Measurements from ENCODE around the gene PARVG.
"Not testable (repeated sequence)": the region's sequence is repeated elsewhere in the genome, so short reads cannot be mapped to it uniquely, and the experiment has no call there.

Gene PARVG

GRCh38 chr22:44211946-44212930 is 31.5 kb downstream of the PARVG start:
- DNase-seq (ENCODE audit: low read depth in 1 of 2, low spot score in 1 of 2), result no peak

- DNase-seq (ENCODE audit: low read depth in 1 of 2, low spot score in 1 of 2), result no peak
These were observed 32.2 kb downstream of the PARVG start for GRCh38 chr22:44212936-44213335.

- DNase-seq (ENCODE audit: low read depth in 1 of 2, low spot score in 1 of 2), result no peak
These were observed 32.8 kb downstream of the PARVG start for GRCh38 chr22:44213489-44214043.

- no peak for DNase-seq (ENCODE audit: low read depth in 1 of 2, low spot score in 1 of 2)
These were observed 33.5 kb downstream of the PARVG start for GRCh38 chr22:44214187-44214586.

GRCh38 chr22:44214764-44215163 is 34.0 kb downstream of the PARVG start:
- DNase-seq (ENCODE audit: low read depth in 1 of 2, low spot score in 1 of 2), result no peak

- DNase-seq (ENCODE audit: low read depth in 1 of 2, low spot score in 1 of 2), result no peak
These were observed 34.6 kb downstream of the PARVG start for GRCh38 chr22:44215287-44215686.

GRCh38 chr22:44217346-44217745 is 36.6 kb downstream of the PARVG start:
- DNase-seq (ENCODE audit: low read depth in 1 of 2, low spot score in 1 of 2), result no peak

GRCh38 chr22:44218071-44218470 is 37.3 kb downstream of the PARVG start:
- no peak for DNase-seq (ENCODE audit: low read depth in 1 of 2, low spot score in 1 of 2)

- no peak for DNase-seq (ENCODE audit: low read depth in 1 of 2, low spot score in 1 of 2)
These were observed 38.6 kb downstream of the PARVG start for GRCh38 chr22:44219101-44219870.

- DNase-seq (ENCODE audit: low read depth in 1 of 2, low spot score in 1 of 2), result no peak
These were observed 40.3 kb downstream of the PARVG start for GRCh38 chr22:44220727-44221680.

GRCh38 chr22:44221710-44222475 is 41.2 kb downstream of the PARVG start:
- DNase-seq (ENCODE audit: low read depth in 1 of 2, low spot score in 1 of 2), result no peak

GRCh38 chr22:44224166-44224565 is 43.4 kb downstream of the PARVG start:
- DNase-seq (ENCODE audit: low read depth in 1 of 2, low spot score in 1 of 2), result no peak

GRCh38 chr22:44225091-44225689 is 44.5 kb downstream of the PARVG start:
- DNase-seq (ENCODE audit: low read depth in 1 of 2, low spot score in 1 of 2), result no peak

- DNase-seq (ENCODE audit: low read depth in 1 of 2, low spot score in 1 of 2), result no peak
These were observed 45.1 kb downstream of the PARVG start for GRCh38 chr22:44225812-44226211.

GRCh38 chr22:44229331-44229730 is 48.6 kb downstream of the PARVG start:
- no peak for DNase-seq (ENCODE audit: low read depth in 1 of 2, low spot score in 1 of 2)

- no peak for DNase-seq (ENCODE audit: low read depth in 1 of 2, low spot score in 1 of 2)
These were observed 49.1 kb downstream of the PARVG start for GRCh38 chr22:44229809-44230208.

- DNase-seq (ENCODE audit: low read depth in 1 of 2, low spot score in 1 of 2), result no peak
These were observed 50.5 kb downstream of the PARVG start for GRCh38 chr22:44231233-44231632.

- DNase-seq (ENCODE audit: low read depth in 1 of 2, low spot score in 1 of 2), result not testable (repeated sequence)
These were observed 53.6 kb downstream of the PARVG start for GRCh38 chr22:44234372-44234771.

- no peak for DNase-seq (ENCODE audit: low read depth in 1 of 2, low spot score in 1 of 2)
These were observed 56.6 kb downstream of the PARVG start for GRCh38 chr22:44237290-44237689.
